HEK293T (cell line): Measurements from ENCODE around the gene CPLX3.
"Not testable (repeated sequence)": the region's sequence is repeated elsewhere in the genome, so short reads cannot be mapped to it uniquely, and the experiment has no call there.

Source experiments
- CTCF ChIA-PET: fragments of 350-600 bp; formaldehyde crosslinking; extraction: SDS; loops from one replicate; lab custom pipeline; 2021; ENCODE audit warnings: antibody characterized with exemption, inconsistent platforms; lab: Yijun Ruan, JAX
- POLR2A ChIA-PET: fragments of 350-600 bp; formaldehyde crosslinking; extraction: SDS; loops from one replicate; lab custom pipeline; 2020; ENCODE audit warnings: antibody characterized with exemption, inconsistent platforms; lab: Yijun Ruan, JAX
- DNase-seq: peaks from one replicate; pipeline ENCODE4 v3.0.0; 2012; ENCODE audit warnings: mixed read lengths; ENCODE audit errors: extremely low spot score
- ARNT ChIP-seq: fragments of 450-650 bp; IDR thresholded peaks from 2 replicates; pipeline ENCODE4 v1.6.1; 2017; ENCODE audit warnings: mild to moderate bottlenecking
- BHLHE40 ChIP-seq: fragments of 450-650 bp; IDR thresholded peaks from 2 replicates; pipeline ENCODE4 v1.6.1; 2016; ENCODE audit warnings: mild to moderate bottlenecking, moderate library complexity, borderline replicate concordance
- CTBP1 ChIP-seq: fragments of 450-650 bp; IDR thresholded peaks from 2 replicates; pipeline ENCODE4 v1.6.1; 2016; ENCODE audit warnings: borderline replicate concordance
- ELF4 ChIP-seq: fragments of 450-650 bp; IDR thresholded peaks from 2 replicates; pipeline ENCODE4 v1.6.1; 2017; ENCODE audit warnings: antibody characterized with exemption
- FOXA1 ChIP-seq: fragments of 450-650 bp; IDR thresholded peaks from 2 replicates; pipeline ENCODE4 v1.6.1; 2016; ENCODE audit warnings: mild to moderate bottlenecking
- FOXK2 ChIP-seq: fragments of 450-650 bp; IDR thresholded peaks from 2 replicates; pipeline ENCODE4 v1.6.1; 2016; ENCODE audit warnings: mild to moderate bottlenecking
- FOXM1 ChIP-seq: fragments of 450-650 bp; IDR thresholded peaks from 2 replicates; pipeline ENCODE4 v1.6.1; 2017; ENCODE audit warnings: mild to moderate bottlenecking, borderline replicate concordance
- HDGF ChIP-seq: fragments of 450-650 bp; IDR thresholded peaks from 2 replicates; pipeline ENCODE4 v1.6.1; 2017; ENCODE audit warnings: antibody characterized with exemption, borderline replicate concordance
- L3MBTL2 ChIP-seq: fragments of 450-650 bp; conservative IDR thresholded peaks from 2 replicates; pipeline ENCODE4 v1.6.1; 2016; ENCODE audit warnings: mild to moderate bottlenecking
- NFRKB ChIP-seq: fragments of 450-650 bp; IDR thresholded peaks from 2 replicates; pipeline ENCODE4 v1.6.1; 2016; ENCODE audit warnings: mild to moderate bottlenecking, moderate library complexity
- SP1 ChIP-seq: fragments of 450-650 bp; IDR thresholded peaks from 2 replicates; pipeline ENCODE4 v1.6.1; 2017
- SUZ12 ChIP-seq: fragments of 450-650 bp; IDR thresholded peaks from 2 replicates; pipeline ENCODE4 v1.6.1; 2016; ENCODE audit warnings: mild to moderate bottlenecking
- TF ChIP-seq, protein P1 (sequence below): fragments of 450-650 bp; IDR thresholded peaks from 2 replicates; pipeline ENCODE4 v1.6.1; 2016

CPLX3 gene

DNA sequence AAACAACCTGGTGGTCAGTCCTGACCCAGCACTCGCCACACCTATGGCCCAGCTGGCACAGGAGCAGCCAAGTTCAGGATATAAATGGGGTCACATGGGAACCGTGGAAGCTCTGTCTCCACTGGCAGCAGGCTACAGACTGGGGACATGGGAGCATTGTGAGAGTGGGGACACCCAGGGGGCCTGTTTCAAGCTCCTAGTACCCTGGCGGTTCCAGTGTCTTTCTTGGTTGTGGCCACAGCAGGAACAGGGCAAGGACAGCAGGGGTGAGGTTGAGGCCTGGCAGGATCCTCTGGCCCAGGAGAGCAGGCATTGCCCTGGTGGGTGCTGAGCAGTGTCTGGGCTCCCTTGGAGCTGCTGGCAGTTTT lies 42.6 kb upstream of the CPLX3 start:
- ChIA-PET POLR2A (interaction anchor here (0.8 to 2.3 kb wide), 7 partner anchors 9 to 173 kb away, joined by 3 to 7 read pairs (median 4); partner anchors contain the start of genes MPI, RPP25 and ULK3), CTCF (interaction anchor here (0.6 to 6.5 kb wide), 6 partner anchors 10 to 413 kb away, joined by 3 to 75 read pairs (median 3); no protein-coding TSS in a partner anchor)
- TF ChIP-seq ARNT (no peak), HDGF (0 out of 2 replicates have a peak, but pooled peaks have one; percentile 1)
- no peak for DNase-seq

DNA sequence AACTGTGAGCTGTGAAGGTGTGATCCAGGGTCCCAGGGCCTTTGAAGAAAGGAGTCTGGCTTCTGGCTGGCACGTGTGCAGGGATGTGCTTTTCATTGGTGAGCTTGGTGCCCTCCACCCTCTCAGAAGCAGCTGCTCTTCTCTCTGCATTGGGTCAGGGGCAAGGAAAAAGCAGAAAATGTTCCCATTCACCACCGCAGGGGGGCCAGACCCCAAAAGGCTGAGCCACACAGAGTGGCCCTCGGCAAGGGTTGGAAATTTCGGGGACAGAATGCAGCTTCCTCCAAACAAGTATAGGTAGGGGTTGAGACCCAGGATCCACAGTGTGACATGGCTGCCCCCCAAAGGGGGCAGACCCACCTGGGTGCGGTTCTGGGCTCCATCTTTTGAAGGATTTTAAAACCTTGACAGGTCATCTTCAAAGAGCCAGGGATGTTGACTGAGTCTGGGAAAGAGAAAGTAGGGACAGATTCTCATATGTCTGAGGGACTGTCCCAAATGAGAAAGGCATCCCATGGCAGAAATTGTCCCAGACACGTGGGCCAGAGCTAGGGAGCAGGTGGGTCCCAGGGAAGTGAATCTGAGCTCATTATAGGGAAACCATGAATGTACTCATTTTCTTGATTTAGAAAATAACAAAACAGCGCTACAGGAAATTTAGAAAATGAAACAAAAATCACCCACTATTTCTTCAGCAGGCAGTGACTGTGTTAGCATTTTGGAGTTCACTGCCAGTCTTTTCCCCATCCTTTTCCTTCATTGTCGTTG lies 41.8 kb upstream of the CPLX3 start:
- DNase-seq, result no peak
- ChIA-PET CTCF (interaction anchor here (0.7 to 6.5 kb wide), 5 partner anchors 9 to 170 kb away, joined by 3 to 75 read pairs (median 4); partner anchors contain the start of gene ULK3), POLR2A (interaction anchor here (1.6 to 2.3 kb wide), 3 partner anchors 24 to 105 kb away, joined by 3 to 6 read pairs (median 4); partner anchors contain the start of gene MPI)
- no peak for TF ChIP-seq FOXM1
- TF ChIP-seq, protein P1, sequence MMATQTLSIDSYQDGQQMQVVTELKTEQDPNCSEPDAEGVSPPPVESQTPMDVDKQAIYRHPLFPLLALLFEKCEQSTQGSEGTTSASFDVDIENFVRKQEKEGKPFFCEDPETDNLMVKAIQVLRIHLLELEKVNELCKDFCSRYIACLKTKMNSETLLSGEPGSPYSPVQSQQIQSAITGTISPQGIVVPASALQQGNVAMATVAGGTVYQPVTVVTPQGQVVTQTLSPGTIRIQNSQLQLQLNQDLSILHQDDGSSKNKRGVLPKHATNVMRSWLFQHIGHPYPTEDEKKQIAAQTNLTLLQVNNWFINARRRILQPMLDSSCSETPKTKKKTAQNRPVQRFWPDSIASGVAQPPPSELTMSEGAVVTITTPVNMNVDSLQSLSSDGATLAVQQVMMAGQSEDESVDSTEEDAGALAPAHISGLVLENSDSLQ, result no peak
- no peak for TF ChIP-seq SUZ12
- no peak for TF ChIP-seq SP1
- TF ChIP-seq L3MBTL2, result no peak

DNA sequence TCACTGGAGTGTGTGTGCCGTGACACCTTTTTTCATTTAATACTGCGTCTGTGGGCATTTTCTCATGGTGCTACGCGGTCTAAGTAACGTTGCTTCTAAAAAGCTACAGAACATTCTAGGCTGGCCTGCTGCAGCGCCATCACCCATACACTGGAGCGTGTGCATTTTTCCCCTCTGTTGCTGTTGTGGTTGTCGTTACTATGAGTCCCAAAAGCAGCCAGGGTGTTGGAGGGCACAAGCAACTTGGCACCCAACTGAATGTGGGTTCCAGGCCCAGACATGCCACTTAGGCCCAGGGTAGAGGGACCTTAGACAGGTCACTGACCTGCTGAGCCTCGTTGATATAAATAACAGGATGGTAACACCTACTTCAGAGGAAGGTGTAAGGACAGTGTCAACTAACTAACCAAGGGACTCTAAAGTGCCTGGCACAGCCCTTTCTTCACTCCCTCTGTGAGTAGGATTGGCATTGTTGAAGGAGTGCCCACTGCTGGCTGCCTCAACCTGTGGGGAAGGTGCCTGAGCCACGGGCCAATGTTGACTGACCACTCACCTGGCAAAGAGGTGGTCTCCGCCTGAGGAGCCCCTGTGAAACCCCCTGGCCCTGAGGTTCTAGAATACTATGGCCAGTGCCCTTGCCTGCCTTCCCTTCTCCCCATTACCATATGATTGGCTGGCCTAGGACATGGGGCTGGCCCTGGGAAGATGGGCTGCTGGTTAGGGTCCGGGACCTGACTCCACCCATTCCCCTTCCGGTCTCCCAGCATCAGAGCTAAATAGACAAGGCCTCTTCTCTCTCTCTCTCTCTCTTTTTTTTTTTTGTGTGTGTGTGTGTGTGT lies 41.0 kb upstream of the CPLX3 start:
- DNase-seq, result no peak
- ChIA-PET POLR2A (interaction anchor here (2.3 kb wide), 1 partner anchor 25 kb away, joined by 6 read pairs; no protein-coding TSS in a partner anchor), CTCF (interaction anchor here (0.9 to 6.5 kb wide), 4 partner anchors 14 to 58 kb away, joined by 3 to 75 read pairs (median 24); partner anchors contain the start of gene ULK3)
- TF ChIP-seq, protein P1, result no peak
- TF ChIP-seq BHLHE40, result no peak
- no peak for TF ChIP-seq FOXA1
- no peak for TF ChIP-seq L3MBTL2
- no peak for TF ChIP-seq CTBP1
- TF ChIP-seq ARNT, result no peak

DNA sequence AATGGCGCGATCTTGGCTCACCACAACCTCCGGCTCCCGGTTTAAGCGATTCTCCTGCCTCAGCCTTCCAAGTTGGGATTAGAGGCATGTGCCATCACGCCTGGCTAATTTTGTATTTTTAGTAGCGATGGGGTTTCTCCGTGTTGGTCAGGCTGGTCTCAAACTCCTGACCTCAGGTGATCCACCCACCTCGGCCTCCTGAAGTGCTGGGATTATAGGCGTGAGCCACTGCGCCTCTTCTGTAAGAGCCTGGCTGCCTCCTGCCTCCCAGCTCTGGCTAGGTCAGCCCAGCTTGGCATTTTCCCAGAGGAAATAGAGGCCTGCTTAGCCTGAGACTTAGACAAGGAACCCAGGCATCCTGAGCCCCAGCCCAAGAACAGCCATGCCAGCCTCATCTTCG lies 40.3 kb upstream of the CPLX3 start:
- POLR2A ChIA-PET, result interaction anchor here (1.2 kb wide), 1 partner anchor 168 kb away, joined by 4 read pairs; no protein-coding TSS in a partner anchor
- CTCF ChIA-PET, result interaction anchor here (0.5 to 3.0 kb wide), 3 partner anchors 9 to 16 kb away, joined by 3 to 43 read pairs (median 16); no protein-coding TSS in a partner anchor
- not testable (repeated sequence) for DNase-seq

DNA sequence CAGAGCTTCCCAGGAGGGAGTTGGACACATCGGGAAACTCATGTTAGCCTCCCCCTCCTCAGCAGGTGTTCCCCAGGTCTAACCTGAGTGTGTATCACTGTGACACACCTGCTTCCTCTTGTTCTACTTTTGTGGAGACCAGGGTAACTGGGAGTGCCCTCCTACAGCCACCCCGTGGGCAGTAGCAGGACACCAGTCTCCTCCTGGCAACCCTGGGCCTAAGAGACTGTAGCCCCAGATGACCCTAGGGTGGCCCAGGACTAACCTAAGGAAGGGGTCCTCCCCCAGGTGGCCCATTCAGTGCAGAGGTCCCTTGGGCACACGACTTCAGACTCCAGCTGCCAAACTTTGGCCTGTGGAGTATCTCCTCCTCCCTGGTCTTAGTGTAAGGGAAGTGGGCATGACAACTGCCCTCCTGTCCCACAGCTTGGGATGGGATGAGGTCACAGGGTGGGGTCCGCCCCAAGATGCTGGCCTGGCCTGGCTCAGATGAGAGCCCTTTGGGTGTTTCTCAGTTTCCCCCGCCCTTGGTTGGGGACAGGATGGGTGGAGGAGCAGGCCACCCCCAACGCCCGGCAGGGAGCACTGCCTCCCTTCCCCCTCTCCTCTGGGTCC lies 39.8 kb upstream of the CPLX3 start:
- ChIA-PET CTCF (interaction anchor here (0.5 to 3.0 kb wide), 9 partner anchors 9 to 155 kb away, joined by 3 to 43 read pairs (median 4); partner anchors contain the start of gene ULK3), POLR2A (interaction anchor here (1.2 to 1.8 kb wide), 2 partner anchors 9 to 168 kb away, joined by 4 to 5 read pairs; no protein-coding TSS in a partner anchor)
- no peak for DNase-seq
- no peak for TF ChIP-seq SUZ12
- TF ChIP-seq CTBP1, result no peak
- no peak for TF ChIP-seq FOXM1
- TF ChIP-seq SP1, result no peak
- TF ChIP-seq NFRKB, result no peak
- TF ChIP-seq, protein P1, result no peak
- TF ChIP-seq ELF4, result no peak
- no peak for TF ChIP-seq ARNT

DNA sequence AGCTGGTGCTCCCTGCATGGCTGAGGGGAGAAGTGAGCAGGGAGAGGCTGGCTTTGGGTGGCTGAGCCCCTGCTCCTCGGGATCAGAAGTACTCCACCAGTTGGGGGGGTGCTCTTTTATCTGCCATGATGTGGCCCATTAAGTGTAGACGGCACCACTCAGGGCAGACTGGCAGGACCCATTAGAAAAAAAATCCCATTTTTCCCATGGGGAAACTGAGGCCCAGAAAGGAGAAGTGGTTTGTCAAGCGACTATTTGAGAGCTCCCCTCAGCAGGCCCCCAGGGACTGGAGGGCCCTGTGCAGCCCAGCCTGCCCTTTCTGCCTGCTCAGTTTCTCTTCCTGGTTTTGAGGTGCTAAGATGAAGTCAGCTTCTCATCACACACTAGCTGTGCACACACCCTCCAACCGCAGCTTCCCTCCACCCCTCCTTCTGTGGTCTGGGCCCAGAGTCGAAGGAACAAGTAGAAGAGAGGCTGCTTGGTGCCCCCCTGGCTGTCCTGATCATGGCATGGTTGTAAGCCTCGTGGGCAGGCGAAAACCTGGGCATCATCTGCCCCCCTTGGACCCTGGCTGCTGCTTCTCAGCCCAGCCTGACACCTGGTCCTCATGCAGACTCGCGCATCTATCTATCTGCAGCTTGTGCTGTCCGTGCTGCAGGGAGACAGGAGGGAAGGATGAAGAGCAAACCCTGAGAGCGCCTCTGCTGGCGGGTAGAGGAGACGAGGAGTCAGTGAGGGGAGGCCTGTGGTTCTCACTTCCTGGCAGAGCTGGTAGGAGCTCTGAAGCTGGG lies 39.0 kb upstream of the CPLX3 start:
- ChIA-PET POLR2A (interaction anchor here (0.6 to 1.8 kb wide), 6 partner anchors 10 to 664 kb away, joined by 3 to 5 read pairs (median 4); partner anchors contain the start of genes COX5A and SIN3A), CTCF (interaction anchor here (0.6 to 3.0 kb wide), 19 partner anchors 8 to 398 kb away, joined by 3 to 43 read pairs (median 3); partner anchors contain the start of gene ULK3)
- DNase-seq, result peak; percentile 81
- TF ChIP-seq NFRKB (no peak), HDGF (no peak), FOXK2 (no peak), ARNT (no peak), SUZ12 (no peak)
